WTC11 (cell line): ENCODE data around the gene NAB1.

Experiments
- TF ChIP-seq, protein P1 (sequence below): sonication (generic); formaldehyde crosslinking; IDR thresholded peaks from 2 replicates; pipeline ENCODE4 v1.8.1; 2022; ENCODE audit warnings: low read depth, missing genetic modification reagents, borderline replicate concordance
- TF ChIP-seq, protein P2 (sequence below): fragments of 200-600 bp; IDR thresholded peaks from 2 replicates; pipeline ENCODE4 v1.8.0; 2022; ENCODE audit warnings: antibody characterized with exemption

DNA sequence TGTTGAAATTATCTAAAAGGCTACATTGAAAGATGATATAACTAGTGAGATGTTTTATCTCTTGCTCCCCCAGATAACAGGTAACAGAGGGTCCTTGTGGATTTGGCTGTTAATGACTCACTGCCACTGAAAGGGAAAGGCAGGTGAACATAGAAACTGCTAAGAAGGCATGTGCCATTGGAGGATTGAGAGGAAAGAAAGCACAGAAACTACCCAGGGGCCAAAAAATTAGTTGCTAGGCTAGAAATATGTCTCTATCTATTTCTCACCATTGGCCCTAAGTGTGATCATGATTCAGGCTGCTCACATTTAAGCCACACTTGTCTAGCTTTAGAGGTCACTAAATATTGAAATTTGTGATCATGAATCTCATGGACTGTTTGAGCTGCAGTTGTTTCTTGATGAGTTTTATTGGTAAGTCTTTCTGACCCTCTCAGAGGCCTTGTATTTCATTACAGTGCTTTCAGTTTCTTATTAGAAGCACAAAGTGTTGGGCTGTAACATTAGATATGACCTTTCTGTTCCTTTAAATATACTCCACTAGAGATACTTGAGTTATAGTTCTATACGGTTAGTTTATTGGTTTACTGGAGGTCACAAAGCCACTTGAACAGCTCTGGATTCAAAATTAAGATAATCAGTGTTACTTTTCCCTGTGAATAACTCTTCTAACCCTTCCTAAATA, 26.2 kb downstream of the NAB1 start:
- TF ChIP-seq, protein P1, sequence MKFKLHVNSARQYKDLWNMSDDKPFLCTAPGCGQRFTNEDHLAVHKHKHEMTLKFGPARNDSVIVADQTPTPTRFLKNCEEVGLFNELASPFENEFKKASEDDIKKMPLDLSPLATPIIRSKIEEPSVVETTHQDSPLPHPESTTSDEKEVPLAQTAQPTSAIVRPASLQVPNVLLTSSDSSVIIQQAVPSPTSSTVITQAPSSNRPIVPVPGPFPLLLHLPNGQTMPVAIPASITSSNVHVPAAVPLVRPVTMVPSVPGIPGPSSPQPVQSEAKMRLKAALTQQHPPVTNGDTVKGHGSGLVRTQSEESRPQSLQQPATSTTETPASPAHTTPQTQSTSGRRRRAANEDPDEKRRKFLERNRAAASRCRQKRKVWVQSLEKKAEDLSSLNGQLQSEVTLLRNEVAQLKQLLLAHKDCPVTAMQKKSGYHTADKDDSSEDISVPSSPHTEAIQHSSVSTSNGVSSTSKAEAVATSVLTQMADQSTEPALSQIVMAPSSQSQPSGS (CRISPR knock-in tag) = no peak
- TF ChIP-seq, protein P2, sequence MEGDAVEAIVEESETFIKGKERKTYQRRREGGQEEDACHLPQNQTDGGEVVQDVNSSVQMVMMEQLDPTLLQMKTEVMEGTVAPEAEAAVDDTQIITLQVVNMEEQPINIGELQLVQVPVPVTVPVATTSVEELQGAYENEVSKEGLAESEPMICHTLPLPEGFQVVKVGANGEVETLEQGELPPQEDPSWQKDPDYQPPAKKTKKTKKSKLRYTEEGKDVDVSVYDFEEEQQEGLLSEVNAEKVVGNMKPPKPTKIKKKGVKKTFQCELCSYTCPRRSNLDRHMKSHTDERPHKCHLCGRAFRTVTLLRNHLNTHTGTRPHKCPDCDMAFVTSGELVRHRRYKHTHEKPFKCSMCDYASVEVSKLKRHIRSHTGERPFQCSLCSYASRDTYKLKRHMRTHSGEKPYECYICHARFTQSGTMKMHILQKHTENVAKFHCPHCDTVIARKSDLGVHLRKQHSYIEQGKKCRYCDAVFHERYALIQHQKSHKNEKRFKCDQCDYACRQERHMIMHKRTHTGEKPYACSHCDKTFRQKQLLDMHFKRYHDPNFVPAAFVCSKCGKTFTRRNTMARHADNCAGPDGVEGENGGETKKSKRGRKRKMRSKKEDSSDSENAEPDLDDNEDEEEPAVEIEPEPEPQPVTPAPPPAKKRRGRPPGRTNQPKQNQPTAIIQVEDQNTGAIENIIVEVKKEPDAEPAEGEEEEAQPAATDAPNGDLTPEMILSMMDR = no peak
